Neural cell (in vitro differentiated cells): ENCODE measurements around the gene ATP9B. TPM values are rescaled to one million over a fixed set of nuclear protein-coding genes. Genes with fewer than 3 reads are reported as not detected.

ENCODE experiments used
- H2AFZ ChIP-seq: fragments of 200-600, 300-800 bp; sonication (generic), shearing (Covaris generic); 2 replicates; pipeline ENCODE4 v1.6.0; 2014; ENCODE audit warnings: low read depth, mild to moderate bottlenecking, antibody characterized with exemption, low read length, moderate library complexity
- H3F3A ChIP-seq: fragments of 200-600 bp; shearing (Covaris generic); 2 replicates; pipeline ENCODE4 v1.6.1; 2016; ENCODE audit warnings: mild to moderate bottlenecking, moderate library complexity, mixed read lengths, antibody characterized with exemption, low read length; ENCODE audit not compliant: insufficient read depth, poor library complexity, severe bottlenecking
- H3K27ac ChIP-seq: fragments of 200-600, 300-800 bp; sonication (generic), shearing (Covaris generic); 2 replicates; pipeline ENCODE4 v1.5.1; 2014; ENCODE audit warnings: mild to moderate bottlenecking, low read length, moderate library complexity
- H3K27me3 ChIP-seq: fragments of 300-800, 200-600 bp; sonication (generic), shearing (Covaris generic); 2 replicates; pipeline ENCODE4 v1.6.0; 2014; ENCODE audit warnings: mild to moderate bottlenecking, low read depth, low read length, moderate library complexity; ENCODE audit not compliant: insufficient read depth
- H3K36me3 ChIP-seq: fragments of 300-800, 200-600 bp; sonication (generic), shearing (Covaris generic); 2 replicates; pipeline ENCODE4 v1.5.1; 2014; ENCODE audit warnings: mild to moderate bottlenecking, antibody characterized with exemption, low read length, moderate library complexity; ENCODE audit not compliant: insufficient read depth
- H3K4me2 ChIP-seq: fragments of 300-800, 200-600 bp; sonication (generic), shearing (Covaris generic); 2 replicates; pipeline ENCODE4 v1.6.0; 2014; ENCODE audit warnings: mild to moderate bottlenecking, low read length
- H3K4me3 ChIP-seq: fragments of 300-800, 200-600 bp; sonication (generic), shearing (Covaris generic); 2 replicates; pipeline ENCODE4 v1.5.1; 2014; ENCODE audit warnings: mild to moderate bottlenecking, low read length, moderate library complexity
- H3K79me2 ChIP-seq: fragments of 200-600 bp; shearing (Covaris generic); replicated peaks from 2 replicates; pipeline ENCODE4 v1.6.0; 2014; ENCODE audit warnings: mild to moderate bottlenecking, low read length, moderate library complexity; ENCODE audit not compliant: insufficient read depth
- H3K9ac ChIP-seq: fragments of 300-800, 200-600 bp; sonication (generic), shearing (Covaris generic); 2 replicates; pipeline ENCODE4 v1.6.1; 2016; ENCODE audit warnings: mild to moderate bottlenecking, low read length, mixed read lengths
- H3K9me2 ChIP-seq: fragments of 200-600 bp; shearing (Covaris generic); 2 replicates; pipeline ENCODE4 v1.6.1; 2016; ENCODE audit warnings: mild to moderate bottlenecking, low read length, mixed read lengths; ENCODE audit not compliant: insufficient read depth
- H3K9me3 ChIP-seq: fragments of 200-600, 300-800 bp; sonication (generic), shearing (Covaris generic); 2 replicates; pipeline ENCODE4 v1.6.1; 2016; ENCODE audit warnings: mild to moderate bottlenecking, mixed run types, low read length, moderate library complexity, mixed read lengths
- H4K20me1 ChIP-seq: fragments of 200-600 bp; shearing (Covaris generic); 2 replicates; pipeline ENCODE4 v1.6.1; 2016; ENCODE audit warnings: mild to moderate bottlenecking, mixed run types; ENCODE audit not compliant: insufficient read depth
- CTCF ChIP-seq: fragments of 450-650 bp; IDR thresholded peaks from 2 replicates; pipeline ENCODE4 v1.5.1; 2014; ENCODE audit warnings: antibody characterized with exemption, mild to moderate bottlenecking, moderate library complexity; ENCODE audit not compliant: poor library complexity, severe bottlenecking
- EP300 ChIP-seq: fragments of 450-650 bp; conservative IDR thresholded peaks from 2 replicates; pipeline ENCODE4 v1.6.1; 2014; ENCODE audit warnings: antibody characterized with exemption, mild to moderate bottlenecking, moderate library complexity; ENCODE audit not compliant: poor library complexity, severe bottlenecking
- EZH2 ChIP-seq: fragments of 200-600, 300-800 bp; shearing (Covaris generic), sonication (generic); IDR thresholded peaks from 2 replicates; pipeline ENCODE4 v1.6.1; 2014; ENCODE audit warnings: antibody characterized with exemption, low read length, borderline replicate concordance, mild to moderate bottlenecking; ENCODE audit not compliant: insufficient read depth, poor library complexity, severe bottlenecking
- MXI1 ChIP-seq: fragments of 450-650 bp; conservative IDR thresholded peaks from 2 replicates; pipeline ENCODE4 v1.6.1; 2014; ENCODE audit warnings: antibody characterized with exemption, mild to moderate bottlenecking; ENCODE audit not compliant: poor library complexity, severe bottlenecking
- POLR2AphosphoS5 ChIP-seq: IDR thresholded peaks from 2 replicates; pipeline ENCODE4 v1.6.1; 2012
- RAD21 ChIP-seq: fragments of 450-650 bp; conservative IDR thresholded peaks from 2 replicates; pipeline ENCODE4 v1.6.1; 2014; ENCODE audit warnings: antibody characterized with exemption, mild to moderate bottlenecking, moderate library complexity
- REST ChIP-seq: IDR thresholded peaks from 2 replicates; pipeline ENCODE4 v1.6.1; 2012; ENCODE audit warnings: borderline replicate concordance
- SMC3 ChIP-seq: fragments of 450-650 bp; conservative IDR thresholded peaks from 2 replicates; pipeline ENCODE4 v1.6.1; 2014; ENCODE audit warnings: antibody characterized with exemption, mild to moderate bottlenecking, moderate library complexity; ENCODE audit not compliant: poor library complexity
- TAF1 ChIP-seq: IDR thresholded peaks from 2 replicates; pipeline ENCODE4 v1.6.1; 2012; ENCODE audit warnings: low read depth
- polyA plus RNA-seq: library from polyadenylated mRNA; depleted of rRNA; stranded (reverse); fragments of >200 nt; gene quantifications from 2 replicates; pipeline ENCODE4 v1.2.3, GENCODE V29; 2014

The ATP9B gene
- polyA plus RNA-seq, 1 donor from 2014 or later: 15.4 TPM

DNA sequence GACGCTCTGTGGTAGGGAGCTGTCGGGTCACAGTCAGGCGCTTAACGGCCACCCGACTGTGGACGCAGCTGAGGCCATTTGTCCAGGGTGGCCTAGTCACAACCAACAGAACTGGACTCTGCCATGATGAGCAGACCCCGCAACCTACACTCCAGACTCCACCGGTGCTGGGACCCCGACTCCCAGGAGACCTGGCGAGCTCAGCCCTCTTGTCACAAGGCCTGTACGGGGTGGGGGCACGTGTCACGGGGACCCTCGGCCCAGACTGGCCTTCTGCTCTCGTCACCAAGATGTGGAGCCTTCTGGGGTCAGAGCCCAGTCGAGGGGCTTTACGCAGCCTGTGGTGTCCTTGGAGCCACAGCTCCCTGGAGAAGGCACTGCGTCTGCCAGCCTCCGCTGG is 349.0 kb downstream of the ATP9B start:
- H4K20me1 ChIP-seq: no peaks in the 10 kb centered on the region
- no peak overlapping the region for H3K27ac ChIP-seq
- H3K9me3 ChIP-seq: no peaks in the 10 kb centered on the region
- no peaks in the 10 kb centered on the region for H3K9me2 ChIP-seq
- TF ChIP-seq SMC3 (no peak), CTCF (no peak)
- H3K36me3 ChIP-seq: no peaks in the 10 kb centered on the region
- H3K27me3 ChIP-seq: no peaks in the 10 kb centered on the region
- H3K79me2 ChIP-seq: no peaks in the 10 kb centered on the region
- no peak overlapping the region for H2AFZ ChIP-seq
- no peak overlapping the region for H3K9ac ChIP-seq
- no peak overlapping the region for H3K4me2 ChIP-seq
- H3F3A ChIP-seq: no peaks in the 10 kb centered on the region
- H3K4me3 ChIP-seq: no peak overlapping the region

DNA sequence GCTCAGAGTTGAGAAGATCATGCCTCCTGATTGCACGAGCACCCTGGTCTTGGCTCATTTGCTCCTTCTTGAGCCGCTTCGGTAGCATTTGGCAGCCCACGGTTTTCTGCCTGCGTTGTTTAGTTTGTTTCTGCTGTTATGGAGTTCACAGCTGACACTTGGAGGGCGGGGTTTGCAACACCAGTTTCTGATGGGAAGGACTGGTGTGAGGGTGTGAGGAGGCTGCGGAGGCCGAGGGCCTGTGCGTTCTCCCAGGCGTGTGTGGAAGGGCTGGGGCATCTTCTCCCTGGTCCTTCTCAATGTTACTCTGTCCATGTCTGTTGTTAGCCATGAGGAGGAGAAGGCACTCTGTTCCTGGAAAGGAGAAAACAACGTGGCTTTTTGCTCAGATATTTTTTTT is 349.4 kb downstream of the ATP9B start:
- TF ChIP-seq EP300: no peak
- TF ChIP-seq RAD21: no peak
- TF ChIP-seq POLR2AphosphoS5: no peak
- TF ChIP-seq CTCF: no peak
- no peak for TF ChIP-seq REST
- TF ChIP-seq MXI1: no peak
- no peak for TF ChIP-seq EZH2
- TF ChIP-seq SMC3: no peak
- no peak for TF ChIP-seq TAF1
- H3K9ac ChIP-seq: no peak overlapping the region
- no peak overlapping the region for H3K4me3 ChIP-seq
- H3K9me3 ChIP-seq: no peaks in the 10 kb centered on the region
- H3K36me3 ChIP-seq: no peaks in the 10 kb centered on the region
- H2AFZ ChIP-seq: no peak overlapping the region
- no peak overlapping the region for H3K4me2 ChIP-seq
- H3K27me3 ChIP-seq: no peaks in the 10 kb centered on the region
- no peaks in the 10 kb centered on the region for H3K79me2 ChIP-seq
- H3K9me2 ChIP-seq: no peaks in the 10 kb centered on the region
- no peak overlapping the region for H3K27ac ChIP-seq
- H4K20me1 ChIP-seq: no peaks in the 10 kb centered on the region
- H3F3A ChIP-seq: no peaks in the 10 kb centered on the region
